Smooth muscle cell of the pulmonary artery (primary cell): Measurements from ENCODE around the gene ACAT1. TPM values are rescaled to one million over a fixed set of nuclear protein-coding genes. Genes with fewer than 3 reads are reported as not detected.

Source experiments
- total RNA-seq: library from RNA; depleted of rRNA; stranded (reverse); fragments of >200 nt; gene quantifications from 2 replicates; pipeline ENCODE4 v1.2.3, GENCODE V29; 2014

Gene ACAT1
- 58.3 TPM in 2 replicates for total RNA-seq

DNA sequence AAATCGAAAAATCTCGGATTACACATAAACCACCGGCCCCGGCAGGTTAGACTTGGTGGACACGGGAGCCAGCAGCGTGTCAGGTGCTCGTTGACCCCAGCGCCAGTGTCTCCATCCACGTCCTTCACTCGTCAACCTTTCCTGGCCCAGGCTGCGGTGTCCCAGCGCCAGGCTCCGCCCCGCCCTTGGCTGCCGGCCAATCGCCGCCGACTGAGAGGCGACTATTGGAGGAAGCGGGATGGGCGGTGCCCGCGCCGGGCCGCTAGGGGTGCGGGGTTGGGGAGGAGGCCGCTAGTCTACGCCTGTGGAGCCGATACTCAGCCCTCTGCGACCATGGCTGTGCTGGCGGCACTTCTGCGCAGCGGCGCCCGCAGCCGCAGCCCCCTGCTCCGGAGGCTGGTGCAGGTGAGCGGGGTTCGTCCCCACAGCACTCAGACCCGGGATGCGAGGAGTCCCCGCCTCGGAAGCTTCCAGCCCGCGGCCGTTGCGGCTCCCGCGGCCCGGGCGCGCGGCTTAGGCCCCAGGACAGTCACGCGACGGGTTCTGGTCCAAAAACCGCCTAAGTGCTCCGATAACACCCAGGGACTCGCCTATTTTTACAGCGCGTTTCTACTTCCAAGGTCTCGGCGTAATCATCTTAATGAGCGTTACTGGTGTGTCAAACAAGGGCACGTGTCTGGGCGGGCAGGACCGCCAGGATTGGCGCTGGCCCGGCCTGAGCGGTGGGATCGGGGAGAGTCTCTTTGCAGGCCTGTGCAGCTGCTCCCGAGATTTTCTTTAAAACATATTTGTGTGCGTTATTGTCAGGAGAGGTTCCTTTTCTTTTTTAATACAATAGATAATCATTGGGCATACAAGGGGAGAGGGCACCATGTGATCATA, at the start of gene ACAT1:
TSS of gene ACAT1 (plus strand) at position 294 of the 882 bp plus-strand sequence. CDS start at position 334, 40 bp downstream.

Other genes with a start within 250 kb of the ACAT1 start
- gene RAB39A, start 193.1 kb upstream of the ACAT1 start, total RNA-seq, result not detected in 2 replicates
- gene CUL5, start 112.7 kb upstream of the ACAT1 start, total RNA-seq, result 34.0 and 39.1 TPM in 2 replicates
- gene NPAT, start 101.1 kb downstream of the ACAT1 start, total RNA-seq, result 11.0 and 14.1 TPM in 2 replicates
- 106 and 123 TPM in 2 replicates for gene ATM, start 101.5 kb downstream of the ACAT1 start, total RNA-seq